Small intestine (tissue), 4 donors: ENCODE data around the gene MRAP. TPM values are rescaled to one million over a fixed set of nuclear protein-coding genes. Genes with fewer than 3 reads are reported as not detected.

Source experiments
- polyA plus RNA-seq, 4 donors: library from polyadenylated mRNA; stranded (reverse) in 3 of 4; unstranded in 1 of 4; fragments of 200-250 nt in 3 of 4; fragments of 120-200 nt in 1 of 4; gene quantifications; one replicate each; pipeline versions ENCODE4 v1.2.1 to v1.2.3, GENCODE V29; 2013
- donor health status: healthy with polysubstance abuse.
- donor health status: Bipolar disorder and iron deficiency.
- donor health status: healthy.

Gene MRAP
- polyA plus RNA-seq, 4 donors, result 0.13 to 8.5 TPM; not detected in 2

Other genes starting within 250 kb of the MRAP start
- gene MIS18A, start 19.8 kb upstream of the MRAP start, polyA plus RNA-seq, result 10 to 100 TPM in 2 of 4 donors, 1 to 10 TPM in 2; 3.4 to 18.1 (median 9.6) TPM
- gene URB1, start 94.2 kb downstream of the MRAP start, polyA plus RNA-seq, result 1 to 10 TPM in 2 of 4 donors, under 1 TPM in 2; 0.67 to 8.5 (median 3.4) TPM
- gene EVA1C, start 113.9 kb downstream of the MRAP start, polyA plus RNA-seq, result 10 to 100 TPM in 3 of 4 donors, under 1 TPM in 1; 0.58 to 33.5 (median 16.1) TPM